ENCODE data around the gene BCL2A1. TPM values are rescaled to one million over a fixed set of nuclear protein-coding genes. Genes with fewer than 3 reads are reported as not detected.
"Not testable (repeated sequence)": the region's sequence is repeated elsewhere in the genome, so short reads cannot be mapped to it uniquely, and the experiment has no call there.

Gene BCL2A1
- polyA plus RNA-seq, 1 donor (not counting 4 experiments of a cell fraction or from before 2014, with no cell fraction given): 0.10 TPM

DNA sequence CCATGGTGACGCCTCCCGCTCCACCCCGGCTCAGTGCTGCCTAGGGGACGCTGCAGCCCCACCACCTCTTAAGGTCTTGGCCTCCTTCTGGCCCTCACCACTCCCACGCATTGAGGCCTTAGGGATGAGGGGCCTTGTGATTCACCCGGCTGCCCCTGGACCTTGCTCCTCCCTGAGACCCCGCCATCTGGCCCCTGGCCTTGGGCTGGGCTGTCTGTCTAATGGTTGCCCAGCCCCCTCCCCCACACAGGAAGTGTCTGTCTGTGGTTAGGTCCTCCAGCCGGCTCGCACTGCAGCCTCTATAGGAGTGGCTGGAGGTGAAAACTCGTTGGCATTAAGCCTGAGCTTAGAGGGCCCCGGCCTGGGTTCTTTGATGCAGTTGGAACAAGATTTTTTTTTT lies 52.7 kb downstream of the BCL2A1 start:
- H3K9me1 ChIP-seq (ENCODE audit: control insufficient read depth, extremely low read depth, insufficient read depth, low read length): no peaks in the 10 kb centered on the region
- peaks cover 26% of the 10 kb centered on the region for H3K79me2 ChIP-seq (ENCODE audit: control insufficient read depth, insufficient read depth, low read length)
- dilution Hi-C loops (cut with MboI; ENCODE audit: extremely low pct_ligation_motif_present, low sequenced_read_pairs): no loop called here
- H3K9ac ChIP-seq (ENCODE audit: control insufficient read depth, extremely low read depth, insufficient read depth, low read length): no peak overlapping the region
- peaks cover 0 to 10% of the 10 kb centered on the region in 2 experiments for H3K36me3 ChIP-seq (ENCODE audit: control insufficient read depth in 2 of 2, extremely low read depth in 1 of 2, insufficient read depth in 2 of 2, low read length in 2 of 2)
- no peaks in the 10 kb centered on the region for H3K4me1 ChIP-seq (ENCODE audit: control insufficient read depth, extremely low read depth, insufficient read depth, low read length)
- no peak overlapping the region for H2AFZ ChIP-seq (ENCODE audit: control insufficient read depth, low read length)
- DNase-seq (ENCODE audit: low read depth, low spot score) (no peak), FAIRE-seq (no peak)
- H3K4me3 ChIP-seq (ENCODE audit: control insufficient read depth in 2 of 3, extremely low read depth in 1 of 3, insufficient read depth in 2 of 3, low read depth in 1 of 3, low read length in 3 of 3): no peak overlapping the region
- peaks cover 15% of the 10 kb centered on the region for H3K9me3 ChIP-seq (ENCODE audit: control insufficient read depth, low read depth, low read length)
- no peaks in the 10 kb centered on the region for H4K20me1 ChIP-seq (ENCODE audit: control insufficient read depth, extremely low read depth, insufficient read depth, low read length)
- TF ChIP-seq, protein P1, sequence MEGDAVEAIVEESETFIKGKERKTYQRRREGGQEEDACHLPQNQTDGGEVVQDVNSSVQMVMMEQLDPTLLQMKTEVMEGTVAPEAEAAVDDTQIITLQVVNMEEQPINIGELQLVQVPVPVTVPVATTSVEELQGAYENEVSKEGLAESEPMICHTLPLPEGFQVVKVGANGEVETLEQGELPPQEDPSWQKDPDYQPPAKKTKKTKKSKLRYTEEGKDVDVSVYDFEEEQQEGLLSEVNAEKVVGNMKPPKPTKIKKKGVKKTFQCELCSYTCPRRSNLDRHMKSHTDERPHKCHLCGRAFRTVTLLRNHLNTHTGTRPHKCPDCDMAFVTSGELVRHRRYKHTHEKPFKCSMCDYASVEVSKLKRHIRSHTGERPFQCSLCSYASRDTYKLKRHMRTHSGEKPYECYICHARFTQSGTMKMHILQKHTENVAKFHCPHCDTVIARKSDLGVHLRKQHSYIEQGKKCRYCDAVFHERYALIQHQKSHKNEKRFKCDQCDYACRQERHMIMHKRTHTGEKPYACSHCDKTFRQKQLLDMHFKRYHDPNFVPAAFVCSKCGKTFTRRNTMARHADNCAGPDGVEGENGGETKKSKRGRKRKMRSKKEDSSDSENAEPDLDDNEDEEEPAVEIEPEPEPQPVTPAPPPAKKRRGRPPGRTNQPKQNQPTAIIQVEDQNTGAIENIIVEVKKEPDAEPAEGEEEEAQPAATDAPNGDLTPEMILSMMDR (optimal IDR thresholded peaks at IDR 0.05 in 1 of 3, IDR thresholded peaks at IDR 0.05 in 1 of 3, conservative IDR thresholded peaks at IDR 0.05 in 1 of 3; ENCODE audit: extremely low read depth in 1 of 3, insufficient read depth in 2 of 3, low read length in 3 of 3): no peak
- no peak for TF ChIP-seq EZH2 (IDR thresholded peaks at IDR 0.05; ENCODE audit: low read length)
- no peaks in the 10 kb centered on the region for H3K27me3 ChIP-seq (ENCODE audit: control insufficient read depth, extremely low read depth, insufficient read depth, low read length)
- no peak overlapping the region for H3K4me2 ChIP-seq (ENCODE audit: control insufficient read depth, extremely low read depth, insufficient read depth, low read depth, low read length)
- no peak overlapping the region for H3K27ac ChIP-seq (ENCODE audit: control insufficient read depth, insufficient read depth, low read length)

DNA sequence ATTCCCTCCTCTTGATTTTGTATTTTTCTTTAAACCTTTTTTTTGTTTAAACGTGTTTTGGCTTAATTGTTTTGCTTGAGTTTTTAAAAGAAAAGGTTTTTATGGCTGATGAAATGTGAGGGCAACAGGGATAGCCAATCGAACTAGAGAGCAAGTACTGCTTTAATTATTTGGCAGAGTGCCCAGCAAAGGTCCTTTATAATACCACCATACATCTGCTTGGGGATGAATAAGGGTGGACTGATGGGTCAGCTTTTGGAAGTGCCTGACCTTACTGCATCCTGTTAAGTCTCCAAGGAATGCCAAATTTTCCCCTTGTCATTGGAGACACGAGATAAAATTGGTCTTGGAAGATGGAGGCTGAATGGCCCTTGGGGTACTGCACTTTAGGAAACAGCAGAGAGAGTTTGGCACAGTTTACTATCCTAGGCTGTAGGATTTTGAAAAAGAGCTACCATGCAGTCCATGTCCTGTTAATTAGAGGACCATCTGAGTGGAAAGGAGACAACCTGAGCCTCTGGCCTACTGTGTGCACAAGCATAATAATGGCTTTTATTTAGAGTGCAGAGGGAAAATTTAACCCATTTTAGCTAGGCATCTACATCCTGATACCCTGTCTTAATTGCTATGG lies 54.4 kb downstream of the BCL2A1 start:
- FAIRE-seq (no peak), DNase-seq (ENCODE audit: low read depth, low spot score) (no peak)
- H3K27me3 ChIP-seq (ENCODE audit: control insufficient read depth, extremely low read depth, insufficient read depth, low read length): no peaks in the 10 kb centered on the region
- H3K36me3 ChIP-seq (ENCODE audit: control insufficient read depth in 2 of 2, extremely low read depth in 1 of 2, insufficient read depth in 2 of 2, low read length in 2 of 2): peaks cover 0 to 10% of the 10 kb centered on the region in 2 experiments
- no peak overlapping the region for H2AFZ ChIP-seq (ENCODE audit: control insufficient read depth, low read length)
- peaks cover 10% of the 10 kb centered on the region for H3K79me2 ChIP-seq (ENCODE audit: control insufficient read depth, insufficient read depth, low read length)
- no peak overlapping the region for H3K4me2 ChIP-seq (ENCODE audit: control insufficient read depth, extremely low read depth, insufficient read depth, low read depth, low read length)
- no peaks in the 10 kb centered on the region for H3K9me1 ChIP-seq (ENCODE audit: control insufficient read depth, extremely low read depth, insufficient read depth, low read length)
- TF ChIP-seq, protein P1 (optimal IDR thresholded peaks at IDR 0.05 in 1 of 3, IDR thresholded peaks at IDR 0.05 in 1 of 3, conservative IDR thresholded peaks at IDR 0.05 in 1 of 3; ENCODE audit: extremely low read depth in 1 of 3, insufficient read depth in 2 of 3, low read length in 3 of 3): no peak
- TF ChIP-seq EZH2 (IDR thresholded peaks at IDR 0.05; ENCODE audit: low read length): no peak
- H4K20me1 ChIP-seq (ENCODE audit: control insufficient read depth, extremely low read depth, insufficient read depth, low read length): no peaks in the 10 kb centered on the region
- no peaks in the 10 kb centered on the region for H3K4me1 ChIP-seq (ENCODE audit: control insufficient read depth, extremely low read depth, insufficient read depth, low read length)
- dilution Hi-C loops (cut with MboI; ENCODE audit: extremely low pct_ligation_motif_present, low sequenced_read_pairs): no loop called here
- H3K9me3 ChIP-seq (ENCODE audit: control insufficient read depth, low read depth, low read length): peaks cover 15% of the 10 kb centered on the region
- H3K9ac ChIP-seq (ENCODE audit: control insufficient read depth, extremely low read depth, insufficient read depth, low read length): no peak overlapping the region
- H3K27ac ChIP-seq (ENCODE audit: control insufficient read depth, insufficient read depth, low read length): no peak overlapping the region
- H3K4me3 ChIP-seq (ENCODE audit: control insufficient read depth in 2 of 3, extremely low read depth in 1 of 3, insufficient read depth in 2 of 3, low read depth in 1 of 3, low read length in 3 of 3): no peak overlapping the region

DNA sequence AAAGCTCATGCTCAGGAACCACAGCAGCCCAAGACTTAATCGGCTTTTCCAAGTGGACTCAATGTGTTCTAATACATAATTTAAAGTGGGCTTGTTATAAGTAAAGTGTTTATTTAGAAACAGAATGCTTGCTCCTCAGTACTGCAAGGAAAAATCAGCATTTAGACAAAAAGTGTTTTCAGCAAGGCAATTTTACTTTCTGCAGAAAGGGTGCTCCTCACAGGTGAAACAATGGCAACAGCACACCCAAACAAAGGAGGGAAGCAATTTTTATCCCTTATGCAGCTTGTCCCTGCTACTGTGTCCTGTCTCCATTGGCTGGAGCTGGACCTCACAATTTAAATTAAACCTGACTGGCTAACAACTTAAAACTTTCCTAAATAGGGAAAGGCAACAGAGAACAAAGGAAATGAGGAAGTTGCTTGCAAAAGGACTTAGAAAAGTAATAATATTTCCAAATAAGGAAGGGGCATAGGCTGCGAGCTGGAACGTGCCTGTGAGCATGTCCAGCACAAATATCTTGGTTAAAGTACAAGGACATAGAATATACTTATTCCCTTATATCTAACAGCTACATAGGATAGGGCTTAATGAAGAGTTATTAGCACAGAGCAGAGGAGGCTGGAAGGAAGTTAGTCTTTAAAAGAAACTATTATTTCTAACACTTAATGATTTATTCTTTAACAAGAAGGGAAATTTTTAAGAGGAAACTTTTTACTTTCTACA lies 55.1 kb downstream of the BCL2A1 start:
- peaks cover 15% of the 10 kb centered on the region for H3K9me3 ChIP-seq (ENCODE audit: control insufficient read depth, low read depth, low read length)
- H2AFZ ChIP-seq (ENCODE audit: control insufficient read depth, low read length); H3K9me1 ChIP-seq (ENCODE audit: control insufficient read depth, extremely low read depth, insufficient read depth, low read length); H3K4me1 ChIP-seq (ENCODE audit: control insufficient read depth, extremely low read depth, insufficient read depth, low read length); H3K79me2 ChIP-seq (ENCODE audit: control insufficient read depth, insufficient read depth, low read length); H3K36me3 ChIP-seq (ENCODE audit: control insufficient read depth in 2 of 2, extremely low read depth in 1 of 2, insufficient read depth in 2 of 2, low read length in 2 of 2); H4K20me1 ChIP-seq (ENCODE audit: control insufficient read depth, extremely low read depth, insufficient read depth, low read length); H3K27me3 ChIP-seq (ENCODE audit: control insufficient read depth, extremely low read depth, insufficient read depth, low read length); H3K27ac ChIP-seq (ENCODE audit: control insufficient read depth, insufficient read depth, low read length); dilution Hi-C loops (cut with MboI; ENCODE audit: extremely low pct_ligation_motif_present, low sequenced_read_pairs); H3K4me3 ChIP-seq (ENCODE audit: control insufficient read depth in 2 of 3, extremely low read depth in 1 of 3, insufficient read depth in 2 of 3, low read depth in 1 of 3, low read length in 3 of 3); H3K9ac ChIP-seq (ENCODE audit: control insufficient read depth, extremely low read depth, insufficient read depth, low read length); FAIRE-seq; H3K4me2 ChIP-seq (ENCODE audit: control insufficient read depth, extremely low read depth, insufficient read depth, low read depth, low read length); DNase-seq (ENCODE audit: low read depth, low spot score): not testable (repeated sequence)
